ENCODE measurements around the gene KDM2B. TPM values are rescaled to one million over a fixed set of nuclear protein-coding genes. Genes with fewer than 3 reads are reported as not detected.
A peak's percentile ranks its signal among the peaks of the same experiment; 100 is the strongest.

The KDM2B gene
- total RNA-seq, 1 experiment from 2014 or later: 73.4 TPM

DNA sequence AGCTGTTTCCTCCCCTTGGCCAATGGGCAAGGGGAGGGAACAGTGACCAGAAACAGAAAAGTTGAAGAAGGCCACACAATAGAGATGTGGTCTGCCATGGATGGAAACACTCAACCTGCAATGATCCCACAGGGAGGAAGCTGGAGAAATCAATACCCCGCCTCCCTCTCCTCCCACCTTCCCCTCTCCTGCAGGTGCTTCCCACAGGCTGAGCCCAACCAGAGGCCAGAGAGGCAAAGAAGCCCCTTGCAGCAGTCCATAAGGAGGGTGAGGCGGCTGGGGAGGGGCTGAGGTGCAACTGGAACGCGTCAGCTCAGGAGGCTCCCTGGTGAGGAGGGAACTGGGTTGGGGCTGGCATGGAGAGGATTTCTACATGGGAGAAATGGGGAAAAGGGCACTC is 96.9 kb downstream of the KDM2B start:
- DNase-seq (ENCODE audit: low spot score): no peak
- in situ Hi-C loops (cut with HindIII; ENCODE audit: low sequenced_read_pairs): no loop called here

DNA sequence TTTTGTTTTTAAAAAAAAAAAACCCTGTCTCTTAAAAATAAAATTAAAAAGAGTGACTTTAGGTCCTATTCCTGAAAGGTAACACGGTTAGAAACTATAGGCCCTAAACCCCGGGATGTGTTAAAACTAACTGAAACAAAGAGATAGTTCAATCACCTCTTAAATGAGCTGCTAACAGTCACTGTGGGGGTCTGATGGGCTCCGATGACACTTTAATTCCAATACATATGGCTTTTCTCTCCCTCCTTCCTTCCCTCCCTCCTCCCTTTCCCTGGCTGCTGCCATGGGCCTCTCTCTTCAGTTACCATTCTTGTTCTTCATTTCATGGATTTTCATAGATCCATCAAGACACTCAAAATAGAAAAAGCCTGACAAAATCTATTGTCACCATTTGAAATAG is 104.3 kb downstream of the KDM2B start:
- in situ Hi-C loops (cut with HindIII; ENCODE audit: low sequenced_read_pairs): no loop called here
- no peak for DNase-seq (ENCODE audit: low spot score)

DNA sequence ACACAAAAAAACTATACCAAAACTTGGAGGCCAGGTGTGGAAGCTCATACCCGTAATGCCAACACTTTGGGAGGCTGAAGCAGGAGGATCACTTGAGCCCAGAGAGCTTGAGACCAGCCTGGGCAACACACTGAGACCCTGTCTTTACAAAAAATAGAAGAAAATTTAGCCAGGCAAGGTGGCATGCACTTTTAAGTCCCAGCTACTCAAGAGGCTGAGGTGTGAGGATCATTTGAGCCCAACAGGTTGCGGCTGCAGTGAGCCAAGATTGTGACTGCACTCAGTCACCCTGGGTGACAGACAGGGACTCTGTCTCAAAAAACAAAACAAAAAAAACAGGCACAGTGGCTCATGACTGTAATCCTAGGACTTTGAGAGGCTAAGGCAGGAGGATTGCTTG is 105.5 kb downstream of the KDM2B start:
- in situ Hi-C loops (cut with HindIII; ENCODE audit: low sequenced_read_pairs): no loop called here

DNA sequence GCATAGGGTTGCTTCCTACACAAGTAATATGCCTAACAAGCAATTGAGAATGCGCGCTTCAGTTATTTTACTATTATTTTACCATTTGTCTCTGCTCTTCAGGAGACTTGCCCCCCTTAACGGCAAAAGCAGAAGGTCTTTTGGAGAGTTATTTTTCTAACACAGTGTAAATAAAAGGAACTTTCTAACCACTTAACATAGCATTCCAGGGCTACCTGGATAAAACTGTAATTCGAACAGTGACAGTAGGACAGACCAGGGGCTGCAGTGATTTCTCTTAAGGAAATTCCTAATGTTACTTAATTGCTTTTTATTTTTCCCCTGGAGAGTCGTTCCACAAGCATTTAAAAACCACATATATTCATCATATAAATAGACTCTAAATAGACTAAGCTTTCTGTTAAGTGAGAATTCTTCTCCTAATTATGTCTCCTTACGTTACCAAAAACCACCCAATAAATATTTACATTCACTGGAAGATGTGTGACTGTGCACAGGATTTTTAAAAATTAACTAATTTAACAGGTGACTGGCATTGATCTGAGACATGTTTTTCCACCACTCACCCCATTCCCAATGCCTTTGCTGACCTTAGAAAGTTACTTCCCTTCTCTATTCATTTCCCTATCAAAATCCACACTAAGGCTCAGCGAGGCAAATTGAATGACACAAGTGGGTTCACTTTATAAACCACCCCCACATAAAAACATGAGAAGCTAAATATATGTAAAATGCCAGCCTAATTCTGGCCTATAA is 108.5 kb downstream of the KDM2B start:
- in situ Hi-C loops (cut with HindIII; ENCODE audit: low sequenced_read_pairs): no loop called here
- DNase-seq (ENCODE audit: low spot score): no peak

More for the DNA sequence above, 105.5 kb downstream of the KDM2B start:
- no peak for DNase-seq (ENCODE audit: low spot score)

DNA sequence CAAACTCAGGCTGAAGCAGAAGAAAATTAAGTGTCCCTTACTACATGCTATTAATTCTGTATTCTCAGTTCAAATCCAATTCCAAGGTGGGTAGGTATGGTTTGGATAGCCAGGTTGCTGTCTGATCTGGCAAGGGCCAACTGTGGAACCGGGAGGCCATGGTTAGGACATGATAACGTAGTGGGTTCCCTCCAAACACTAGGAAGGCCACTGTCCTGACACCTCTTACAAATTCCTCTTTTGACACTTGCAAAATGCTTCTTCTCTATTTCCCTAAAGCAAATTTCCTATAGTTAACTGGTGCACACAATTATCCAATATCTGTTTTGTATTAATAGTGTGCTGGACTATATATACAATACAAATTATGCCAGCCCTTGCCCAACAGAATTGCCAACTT is 110.1 kb downstream of the KDM2B start:
- in situ Hi-C loops (cut with HindIII; ENCODE audit: low sequenced_read_pairs): no loop called here
- no peak for DNase-seq (ENCODE audit: low spot score)

DNA sequence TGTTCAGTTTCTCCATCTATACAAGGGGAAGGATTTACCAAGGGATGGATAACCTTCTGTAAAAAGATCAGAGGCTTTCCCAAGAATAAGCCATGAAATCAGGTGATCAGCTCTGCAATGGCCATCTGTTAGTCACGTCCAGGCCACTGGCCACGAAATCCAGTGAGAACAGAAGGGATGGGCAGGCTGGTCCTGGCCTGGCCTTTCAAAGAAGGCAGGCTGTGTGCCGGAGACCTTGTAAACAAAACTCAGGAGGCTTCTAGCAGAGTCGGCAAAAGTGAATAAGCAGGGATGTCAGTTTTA is 112.4 kb downstream of the KDM2B start:
- in situ Hi-C loops (cut with HindIII; ENCODE audit: low sequenced_read_pairs): no loop called here

DNA sequence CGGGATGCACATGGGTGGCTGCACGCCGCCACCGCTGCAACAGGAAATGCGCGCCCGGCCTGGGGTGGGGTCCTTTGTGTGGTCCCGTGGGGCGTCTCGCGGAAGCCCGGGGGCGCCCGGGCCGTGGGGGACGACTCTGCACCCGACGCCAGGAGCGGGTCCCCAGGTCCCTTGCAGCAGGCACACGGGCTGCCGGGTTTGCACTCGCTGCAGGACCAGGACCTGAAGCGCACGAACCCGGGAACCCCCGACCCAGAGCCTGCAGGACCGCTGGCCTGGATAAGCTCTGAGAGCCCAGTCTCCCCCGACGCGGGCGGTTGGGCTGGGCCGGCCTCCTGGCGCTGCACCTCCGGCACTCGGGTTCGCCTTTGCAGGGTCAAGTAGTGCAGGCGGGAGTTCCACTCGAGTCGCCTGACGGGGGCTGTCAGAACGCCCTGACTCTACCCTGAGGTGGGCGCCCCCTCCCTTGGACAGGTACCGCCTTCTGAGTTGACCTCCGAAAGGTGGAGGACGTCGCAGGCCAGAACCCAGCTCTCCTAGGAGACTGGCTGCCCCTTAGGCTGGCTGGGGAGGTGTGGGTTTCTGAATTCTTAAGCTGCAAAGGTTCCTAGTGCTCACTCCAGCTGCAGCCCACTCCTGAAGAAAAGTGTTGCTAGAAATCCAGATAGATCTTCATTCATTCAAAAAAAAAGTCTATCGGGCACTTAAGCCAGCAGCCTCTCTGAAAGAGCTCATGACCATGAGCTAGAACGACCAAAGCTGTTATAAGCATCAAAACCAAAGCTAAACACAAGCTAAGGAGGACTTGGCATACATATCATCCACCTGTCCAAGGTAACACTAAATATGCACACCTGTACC is 113.0 kb downstream of the KDM2B start:
- peak; percentile 20 for DNase-seq (ENCODE audit: low spot score)
- in situ Hi-C loops (cut with HindIII; ENCODE audit: low sequenced_read_pairs): no loop called here

More for the DNA sequence above, 112.4 kb downstream of the KDM2B start:
- peak; percentile 84 for DNase-seq (ENCODE audit: low spot score)

DNA sequence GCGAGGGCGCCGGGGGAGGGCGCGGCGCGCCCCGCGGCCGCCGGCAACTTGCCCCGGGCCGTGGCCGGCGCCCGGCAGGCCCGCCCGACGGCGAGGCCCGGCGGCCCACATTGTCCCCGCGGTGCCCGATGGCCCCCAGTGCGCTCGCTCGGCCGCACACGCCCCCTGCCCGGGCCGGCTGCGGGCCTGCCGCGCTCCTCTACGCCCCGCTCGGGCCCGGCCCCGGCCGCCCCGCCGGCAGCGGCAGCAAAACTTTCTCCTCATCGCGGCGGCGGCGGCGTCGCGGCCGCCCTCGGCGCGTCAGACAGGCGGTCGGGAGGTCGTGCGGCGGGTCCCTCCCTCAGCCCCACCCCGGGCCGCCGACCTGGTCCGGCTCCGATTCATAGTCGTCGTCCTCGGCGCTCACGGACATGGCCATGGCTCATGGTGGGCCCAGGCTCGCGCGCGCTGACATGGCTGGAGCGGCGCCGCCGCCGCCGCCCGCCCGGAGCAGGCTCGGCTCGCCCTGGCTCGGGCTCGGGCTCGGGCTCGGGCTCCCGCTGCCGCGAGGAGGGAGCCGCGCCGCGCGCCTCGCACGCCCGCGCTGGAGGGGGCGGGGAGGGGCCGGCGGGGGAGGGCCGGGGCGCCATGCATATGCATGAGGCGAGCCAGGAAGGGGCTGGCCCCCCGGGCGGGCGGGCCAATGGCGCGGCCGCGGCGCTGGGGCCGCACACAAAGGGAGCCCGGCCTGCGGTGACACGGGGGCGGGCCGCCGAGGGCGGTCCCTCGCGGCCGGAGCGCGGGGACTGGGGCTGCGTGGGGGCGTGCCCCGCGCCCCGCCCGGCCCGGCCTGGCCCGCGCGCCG is 113.8 kb downstream of the KDM2B start:
- in situ Hi-C loops (cut with HindIII; ENCODE audit: low sequenced_read_pairs): no loop called here
- peak; percentile 60 for DNase-seq (ENCODE audit: low spot score)

DNA sequence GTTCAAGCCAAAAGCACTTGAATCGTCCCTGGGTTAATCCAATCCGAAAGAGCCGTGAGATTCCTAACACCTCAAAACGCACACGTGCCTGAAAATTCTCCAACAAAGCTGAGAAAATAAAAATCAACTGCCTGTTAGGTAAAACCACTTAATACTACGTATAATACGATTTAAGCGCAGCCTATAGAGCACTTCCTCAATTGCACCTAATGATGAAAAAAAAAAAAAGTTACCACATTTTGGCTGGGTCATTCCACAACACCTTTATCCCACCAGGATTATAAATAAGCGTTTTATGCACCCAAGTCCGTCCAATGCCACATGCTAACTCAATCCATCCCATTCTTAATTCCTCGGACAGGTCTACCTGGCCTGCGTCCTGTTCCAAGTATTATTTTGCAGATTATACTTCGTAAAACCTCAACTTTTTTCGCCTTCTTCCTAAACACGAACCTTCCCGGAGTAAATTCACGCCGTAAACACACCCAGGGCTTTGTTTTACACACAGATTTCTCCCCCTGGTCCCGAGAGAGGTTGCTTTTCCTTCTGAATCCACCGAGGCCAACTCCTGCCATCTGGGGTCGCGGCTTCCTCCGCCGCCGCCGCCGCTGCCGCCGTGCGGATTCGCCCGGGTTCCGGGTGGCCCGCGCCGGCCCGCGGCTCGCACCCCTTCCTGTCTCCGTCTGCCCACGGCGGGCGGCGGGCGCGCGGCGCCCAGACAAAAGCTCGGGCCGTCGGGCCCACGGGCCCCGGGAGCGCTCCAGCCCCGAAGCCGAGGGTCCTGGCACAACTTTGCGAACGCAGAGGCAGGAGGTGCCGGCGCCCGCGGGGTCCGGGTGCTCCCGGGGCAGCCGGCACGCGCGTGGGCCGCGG is 114.7 kb downstream of the KDM2B start:
- DNase-seq (ENCODE audit: low spot score): no peak
- in situ Hi-C loops (cut with HindIII; ENCODE audit: low sequenced_read_pairs): no loop called here

DNA sequence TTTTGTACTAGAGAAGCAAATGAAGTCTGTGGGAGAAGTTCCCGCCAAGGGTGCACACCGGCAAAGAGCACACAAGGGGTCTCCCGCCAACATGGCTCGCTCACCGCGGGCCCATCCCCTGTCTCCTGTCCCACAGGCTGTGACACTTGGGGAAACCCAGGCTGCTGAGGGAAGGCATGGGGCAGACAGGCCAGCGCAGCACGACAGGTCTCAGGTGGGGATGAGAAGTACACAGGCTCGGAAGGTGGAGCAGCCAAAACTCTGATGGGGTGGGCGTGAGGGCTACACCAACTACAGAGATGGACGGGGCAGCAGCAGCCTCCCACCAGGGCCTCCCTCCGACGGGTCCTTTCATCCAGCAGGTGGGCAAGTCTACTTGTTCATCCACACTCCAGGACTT is 116.5 kb downstream of the KDM2B start:
- no peak for DNase-seq (ENCODE audit: low spot score)

DNA sequence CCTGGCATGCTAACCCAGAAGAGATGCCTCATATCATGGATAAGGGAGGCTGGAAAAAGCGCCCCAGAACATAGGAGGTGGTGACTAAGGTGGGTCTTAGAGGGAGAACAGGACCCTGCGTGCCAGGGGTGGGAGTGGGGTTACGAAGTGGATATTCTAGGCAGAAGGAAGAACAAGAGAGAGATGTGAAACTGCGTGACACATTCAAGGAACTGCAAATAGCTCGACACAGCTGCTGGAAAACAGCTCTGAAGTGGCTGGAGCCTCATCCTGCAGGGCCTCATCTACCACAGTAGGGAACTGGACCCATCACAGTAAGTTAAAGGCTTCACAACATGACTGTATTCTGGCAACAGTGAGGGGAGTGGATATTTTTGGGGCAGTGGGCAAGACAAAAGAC is 119.8 kb downstream of the KDM2B start:
- in situ Hi-C loops (cut with HindIII; ENCODE audit: low sequenced_read_pairs): no loop called here
- DNase-seq (ENCODE audit: low spot score): no peak

More for the DNA sequence above, 116.5 kb downstream of the KDM2B start:
- in situ Hi-C loops (cut with HindIII; ENCODE audit: low sequenced_read_pairs): no loop called here

DNA sequence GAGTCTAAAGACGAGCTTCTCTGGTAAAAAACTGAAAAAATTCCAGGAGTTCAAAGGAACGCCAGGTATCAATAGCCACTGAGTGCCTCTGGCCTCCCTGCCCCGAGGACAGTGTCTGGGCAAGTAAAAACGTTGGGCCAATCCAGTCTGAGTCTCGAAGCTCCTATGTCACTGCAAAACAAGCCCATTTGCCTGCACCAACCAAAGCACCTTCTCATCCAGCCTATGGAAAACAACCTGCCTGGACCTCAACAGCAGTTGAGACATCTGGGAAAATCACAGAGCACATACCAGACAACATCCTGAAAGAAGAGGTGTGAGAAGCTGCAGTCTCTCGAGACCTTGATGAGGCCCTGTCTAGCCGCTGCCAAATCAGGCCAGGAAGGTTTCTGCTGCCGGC is 124.3 kb downstream of the KDM2B start:
- no peak for DNase-seq (ENCODE audit: low spot score)
- in situ Hi-C loops (cut with HindIII; ENCODE audit: low sequenced_read_pairs): no loop called here

DNA sequence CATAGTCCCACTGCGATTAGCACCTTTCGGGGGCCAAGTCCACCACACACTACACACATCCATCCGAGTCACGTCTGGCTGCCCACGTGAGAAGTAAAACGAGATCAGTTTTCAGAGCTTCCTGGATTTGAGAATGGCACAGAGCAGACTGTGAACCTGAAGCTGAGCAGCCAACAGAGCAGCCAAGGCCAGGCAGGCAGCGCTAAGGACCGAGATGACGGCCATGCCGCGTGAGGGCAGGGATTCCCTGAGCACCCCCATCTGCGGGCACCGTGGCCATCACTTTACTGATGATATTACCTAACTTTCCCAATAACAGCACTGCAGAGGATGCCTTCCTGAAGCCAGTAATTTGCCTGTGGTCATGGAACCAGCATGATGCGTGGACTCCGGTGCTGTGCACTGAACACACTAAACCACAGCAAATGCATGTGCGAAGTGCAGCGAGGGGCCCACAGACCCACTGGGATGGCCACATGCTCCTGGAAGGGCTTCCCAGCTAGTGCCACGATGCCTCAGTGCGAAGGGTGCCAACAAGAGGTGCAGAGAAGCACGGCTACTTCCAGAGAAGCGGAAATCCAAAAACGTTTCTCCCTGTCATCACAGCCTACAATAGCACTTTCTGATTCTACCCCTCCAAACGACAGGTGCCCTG is 124.9 kb downstream of the KDM2B start:
- DNase-seq (ENCODE audit: low spot score): no peak
- in situ Hi-C loops (cut with HindIII; ENCODE audit: low sequenced_read_pairs): no loop called here

DNA sequence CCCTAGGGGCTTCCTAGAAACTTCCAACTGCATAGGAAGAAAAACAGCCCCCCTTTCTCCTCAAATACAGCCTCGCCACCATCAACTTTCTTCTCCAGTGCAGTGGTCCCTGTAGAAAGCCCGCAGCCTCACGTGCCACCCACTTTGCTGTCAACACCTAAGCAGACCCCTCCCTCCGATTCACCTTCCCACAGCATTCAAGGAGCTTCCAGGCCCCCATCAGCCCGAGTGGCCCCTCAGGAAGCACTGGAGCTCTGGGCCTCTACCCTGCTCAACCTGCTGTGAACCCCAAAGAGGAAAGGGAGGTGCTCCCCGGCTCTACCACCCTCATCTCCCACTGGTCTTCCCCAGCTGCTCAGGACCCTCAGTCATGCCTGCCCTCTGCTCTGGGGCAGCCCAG is 125.9 kb downstream of the KDM2B start:
- DNase-seq (ENCODE audit: low spot score): no peak
- in situ Hi-C loops (cut with HindIII; ENCODE audit: low sequenced_read_pairs): no loop called here

DNA sequence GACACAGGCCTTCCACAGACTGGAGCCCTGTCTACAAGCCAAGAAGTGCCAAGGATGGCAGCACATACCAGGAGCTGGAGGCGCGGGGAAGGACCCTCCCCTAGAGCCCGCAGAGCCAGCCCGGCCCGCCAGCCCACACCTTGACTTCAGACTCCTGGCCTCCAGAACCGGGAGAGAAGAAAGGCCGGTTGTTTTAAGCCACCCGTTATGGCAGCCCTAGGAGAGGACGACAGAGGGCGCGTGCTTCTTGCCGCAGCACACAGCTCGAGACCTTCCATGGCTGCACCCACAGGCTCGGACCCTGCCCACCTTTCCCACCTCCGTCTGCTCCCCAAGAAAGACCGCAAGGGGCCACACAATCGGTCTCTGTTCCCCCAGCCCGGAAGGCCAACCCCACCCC is 127.2 kb downstream of the KDM2B start:
- DNase-seq (ENCODE audit: low spot score): no peak
- in situ Hi-C loops (cut with HindIII; ENCODE audit: low sequenced_read_pairs): no loop called here

DNA sequence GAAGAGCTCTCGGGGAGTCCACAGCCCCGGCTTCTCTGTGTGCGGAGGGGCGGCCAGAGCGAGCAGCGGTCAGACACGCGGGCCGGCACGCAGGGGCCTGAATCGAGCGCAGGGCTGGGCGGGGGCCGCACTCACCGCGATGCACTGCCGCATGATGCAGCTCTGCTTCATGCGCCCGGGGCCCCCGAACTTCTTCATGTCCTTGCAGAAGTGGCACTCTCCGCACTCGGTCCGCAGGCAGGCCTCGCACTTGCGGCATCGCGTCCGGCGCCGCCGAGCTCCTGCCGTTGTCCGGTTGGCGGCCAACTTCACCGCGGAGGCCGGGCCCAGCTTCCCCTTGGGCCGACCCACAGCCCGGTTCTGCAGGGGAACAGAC is 127.8 kb downstream of the KDM2B start:
- in situ Hi-C loops (cut with HindIII; ENCODE audit: low sequenced_read_pairs): no loop called here

DNA sequence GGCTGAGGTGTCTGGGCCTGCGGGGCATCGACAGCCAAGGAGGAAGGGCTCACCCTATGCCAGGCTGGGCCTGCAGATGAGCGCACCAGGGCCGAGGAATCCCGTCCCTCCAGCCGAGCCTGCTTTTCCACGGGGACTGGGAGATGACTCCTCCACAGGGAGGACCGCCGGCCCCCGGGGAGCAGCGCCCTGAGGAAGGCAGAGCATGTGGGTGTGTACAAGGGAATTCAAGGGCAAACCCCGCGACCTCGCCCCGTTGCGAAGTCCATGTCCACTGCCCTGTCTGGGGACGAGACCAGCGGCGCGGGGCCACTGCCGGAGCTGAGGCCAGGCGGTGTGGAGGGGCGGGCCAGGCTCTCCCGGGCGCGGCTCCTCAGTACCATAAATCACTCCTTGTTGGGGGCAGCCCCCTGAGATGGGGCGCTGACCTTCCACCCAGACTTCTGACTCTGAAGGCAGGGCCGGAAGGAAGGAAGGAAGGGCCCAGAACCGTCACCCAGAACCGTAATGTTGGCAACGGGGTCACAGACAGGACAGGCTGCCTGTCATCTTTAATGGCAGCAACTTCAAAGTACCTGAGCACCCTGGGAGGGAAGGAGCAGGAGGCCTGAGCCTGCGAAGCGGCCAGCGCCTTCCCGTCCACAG is 128.4 kb downstream of the KDM2B start:
- in situ Hi-C loops (cut with HindIII; ENCODE audit: low sequenced_read_pairs): no loop called here
- DNase-seq (ENCODE audit: low spot score): no peak

More for the DNA sequence above, 127.8 kb downstream of the KDM2B start:
- DNase-seq (ENCODE audit: low spot score): no peak

DNA sequence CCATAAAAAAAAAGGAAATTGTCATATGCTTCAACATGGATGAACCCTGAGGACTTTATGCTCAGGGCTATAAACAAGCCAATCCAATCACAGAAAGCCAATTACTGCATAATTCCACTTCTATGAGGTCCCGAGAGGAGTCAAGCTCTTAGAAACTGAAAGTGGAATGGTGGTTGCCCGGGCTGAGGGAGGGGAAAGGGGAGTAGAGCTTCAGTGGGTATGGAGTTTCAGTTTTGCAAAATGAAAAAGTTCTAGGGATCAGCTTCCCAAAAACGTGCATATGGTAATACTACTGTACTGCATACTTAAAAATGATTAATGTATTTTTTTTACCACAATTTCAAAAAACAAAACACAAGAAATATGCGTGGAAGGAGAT is 128.9 kb downstream of the KDM2B start:
- no peak for DNase-seq (ENCODE audit: low spot score)
- in situ Hi-C loops (cut with HindIII; ENCODE audit: low sequenced_read_pairs): no loop called here
